Right forelimb (tissue), 1 donor: ENCODE results near the gene IL31.

ENCODE experiments used
- DNase-seq: peaks from one replicate; pipeline ENCODE4 v3.0.0-alpha.2; 2018

Gene IL31

DNA sequence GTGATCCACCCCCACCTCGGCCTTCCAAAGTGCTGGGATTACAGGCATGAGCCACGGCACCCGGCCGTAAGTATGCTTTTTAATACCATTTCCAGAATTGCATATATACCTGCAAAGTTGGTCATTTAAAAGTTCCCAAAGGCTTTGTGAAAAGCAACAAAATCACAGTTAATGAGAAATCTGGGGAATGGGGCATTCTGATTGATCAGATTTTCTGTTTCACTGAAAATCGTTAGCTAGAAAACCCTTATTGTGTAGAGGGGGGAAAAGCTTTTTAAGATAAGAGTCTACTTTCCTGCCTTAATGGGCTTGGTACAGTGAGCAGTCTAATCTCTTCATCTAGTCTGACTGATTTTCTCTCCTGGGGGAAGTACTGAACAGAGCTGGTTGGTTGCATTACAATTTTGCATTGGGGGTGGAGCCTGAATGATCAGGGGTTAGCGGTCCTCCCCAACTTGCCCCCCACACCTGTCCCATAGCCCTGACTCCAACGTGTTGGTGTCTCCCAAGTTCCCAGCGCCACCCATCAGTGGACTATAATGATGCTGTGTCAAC lies 23.8 kb downstream of the IL31 start:
- DNase-seq = no peak

DNA sequence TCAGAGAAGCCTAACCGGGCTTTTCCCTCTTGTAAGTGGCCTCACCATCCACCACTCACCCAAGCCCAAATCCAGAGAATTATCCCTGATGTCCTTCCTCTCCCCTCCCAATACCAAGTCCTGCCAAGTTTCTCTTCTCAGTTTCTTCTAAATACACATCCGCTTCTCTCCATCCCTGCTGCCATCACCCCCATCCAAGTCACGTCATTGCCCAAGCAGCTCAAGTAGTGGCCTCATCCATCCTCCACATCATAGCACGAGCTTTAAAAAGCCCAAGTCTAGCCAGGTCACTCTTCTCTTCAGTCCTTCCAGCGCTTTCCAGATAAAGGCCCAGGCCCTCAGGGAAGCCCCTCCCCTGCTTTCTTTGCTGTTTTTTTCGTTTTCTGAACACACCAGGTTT lies 25.4 kb downstream of the IL31 start:
- DNase-seq = no peak

DNA sequence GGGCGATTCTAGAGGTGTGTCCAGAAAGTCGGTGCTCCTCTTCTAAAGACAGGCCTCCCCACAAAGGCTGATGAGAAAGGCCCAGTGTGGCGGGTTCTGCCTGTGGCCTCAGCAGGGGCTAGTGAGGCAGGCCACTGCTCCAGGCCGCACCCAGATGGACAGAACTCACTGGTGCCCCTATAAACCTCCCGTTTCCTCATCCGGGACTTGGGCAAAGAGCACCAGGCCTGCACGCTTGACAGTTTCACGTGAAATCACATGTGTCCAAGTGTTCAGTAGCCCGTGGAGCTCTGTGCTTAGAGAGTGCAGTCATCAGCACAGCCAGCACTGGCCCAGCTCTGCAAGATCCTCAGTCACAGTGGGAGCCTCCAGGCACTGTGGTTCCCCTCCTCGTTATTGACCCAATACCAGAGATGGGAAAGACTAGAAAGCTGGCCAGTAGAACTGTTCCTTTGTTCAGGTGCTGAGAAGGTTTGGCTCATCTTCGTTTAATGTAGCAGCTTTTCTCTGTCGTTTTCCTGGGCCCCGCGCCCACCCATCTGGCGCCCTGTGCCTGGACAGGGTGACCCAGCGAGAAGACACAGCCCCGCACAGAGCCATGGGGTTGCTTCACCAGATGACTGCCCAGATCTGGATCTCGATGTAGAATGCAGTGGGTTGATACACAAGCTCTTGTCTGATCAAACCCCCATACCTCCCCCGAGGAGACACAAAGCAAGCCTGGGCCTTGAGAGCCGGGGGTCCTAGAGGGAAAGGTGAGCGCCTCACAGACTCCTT lies 26.3 kb downstream of the IL31 start:
- no peak for DNase-seq

DNA sequence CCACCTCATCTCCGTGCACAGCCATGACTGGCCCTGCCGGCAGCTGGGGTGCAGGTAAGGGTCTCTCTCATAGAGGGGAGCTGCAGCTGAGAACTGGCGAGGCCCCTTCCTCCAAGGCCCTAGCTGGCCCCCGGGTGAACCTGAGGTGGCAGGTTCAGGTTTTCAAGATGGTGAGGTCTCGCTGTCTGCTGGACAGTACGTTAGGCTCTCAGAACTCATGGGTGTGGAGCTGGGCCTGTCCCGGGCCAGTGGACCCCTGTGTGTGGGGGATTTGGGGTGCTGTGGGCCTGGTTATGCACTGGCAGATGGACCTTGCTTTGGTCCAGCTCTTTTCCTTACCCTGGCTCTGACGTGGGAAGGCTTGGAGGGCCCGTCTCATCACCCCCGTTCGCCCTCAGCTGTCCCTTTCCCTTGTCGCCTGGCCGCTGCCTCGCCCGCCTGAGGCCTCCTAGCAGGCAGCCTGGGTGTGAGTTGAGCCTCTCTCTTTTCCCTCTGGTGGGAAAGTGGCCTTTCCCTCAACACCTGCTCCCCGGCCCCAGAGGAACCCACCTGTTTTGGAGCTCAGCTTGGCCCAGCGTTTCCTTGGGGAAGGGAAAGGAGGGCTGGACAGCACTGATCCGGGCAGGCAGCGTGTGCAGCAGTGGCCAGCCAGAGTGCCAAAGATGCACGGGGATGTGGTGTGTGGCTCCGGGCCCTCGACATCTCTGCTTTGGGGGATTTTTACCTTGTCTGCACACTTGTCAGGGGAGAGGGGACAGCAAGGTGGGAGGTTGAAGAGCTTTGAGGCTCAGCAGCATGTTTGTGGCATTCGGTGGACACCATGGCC lies 28.3 kb downstream of the IL31 start:
- DNase-seq = no peak

DNA sequence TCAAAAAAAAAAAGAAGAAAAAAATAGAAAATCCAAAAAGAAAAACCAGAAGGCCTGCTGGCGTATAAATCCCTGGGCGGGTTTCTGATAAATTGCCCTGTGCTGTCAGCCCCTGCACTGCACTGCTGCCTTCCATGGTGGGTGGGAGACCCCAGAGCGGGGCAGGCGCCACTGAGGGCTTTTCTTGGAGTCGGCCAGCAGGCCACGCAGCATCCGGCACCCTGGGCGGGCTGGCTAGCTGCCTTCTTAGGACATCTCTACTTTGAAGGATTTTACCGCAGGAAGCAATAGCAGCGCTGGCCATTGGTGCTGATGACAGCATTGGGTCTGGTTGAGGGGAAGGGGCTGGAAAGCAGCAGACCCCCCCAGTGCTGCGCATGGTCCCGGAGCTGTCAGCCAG lies 29.1 kb downstream of the IL31 start:
- DNase-seq = no peak

DNA sequence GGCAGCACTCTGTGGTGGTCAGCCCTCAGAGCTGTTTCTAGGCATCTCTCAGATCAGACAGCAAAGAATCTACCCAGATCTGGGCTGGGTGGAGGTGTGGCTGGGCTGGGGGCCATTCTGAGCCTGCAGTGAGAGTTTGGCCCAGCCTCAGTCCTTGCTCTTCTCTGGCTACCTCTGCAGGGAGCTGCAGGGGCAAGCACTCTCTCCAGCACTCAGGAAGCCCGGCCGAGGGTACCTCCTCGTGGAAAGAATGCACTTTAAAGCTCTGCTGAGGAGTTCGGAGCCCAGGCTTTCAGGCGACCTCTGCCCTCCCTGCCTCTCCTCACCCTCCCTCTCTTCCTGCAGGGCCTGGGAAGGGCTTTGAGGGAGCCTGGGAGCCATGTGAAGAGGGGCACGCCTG lies 31.2 kb downstream of the IL31 start:
- DNase-seq = no peak

DNA sequence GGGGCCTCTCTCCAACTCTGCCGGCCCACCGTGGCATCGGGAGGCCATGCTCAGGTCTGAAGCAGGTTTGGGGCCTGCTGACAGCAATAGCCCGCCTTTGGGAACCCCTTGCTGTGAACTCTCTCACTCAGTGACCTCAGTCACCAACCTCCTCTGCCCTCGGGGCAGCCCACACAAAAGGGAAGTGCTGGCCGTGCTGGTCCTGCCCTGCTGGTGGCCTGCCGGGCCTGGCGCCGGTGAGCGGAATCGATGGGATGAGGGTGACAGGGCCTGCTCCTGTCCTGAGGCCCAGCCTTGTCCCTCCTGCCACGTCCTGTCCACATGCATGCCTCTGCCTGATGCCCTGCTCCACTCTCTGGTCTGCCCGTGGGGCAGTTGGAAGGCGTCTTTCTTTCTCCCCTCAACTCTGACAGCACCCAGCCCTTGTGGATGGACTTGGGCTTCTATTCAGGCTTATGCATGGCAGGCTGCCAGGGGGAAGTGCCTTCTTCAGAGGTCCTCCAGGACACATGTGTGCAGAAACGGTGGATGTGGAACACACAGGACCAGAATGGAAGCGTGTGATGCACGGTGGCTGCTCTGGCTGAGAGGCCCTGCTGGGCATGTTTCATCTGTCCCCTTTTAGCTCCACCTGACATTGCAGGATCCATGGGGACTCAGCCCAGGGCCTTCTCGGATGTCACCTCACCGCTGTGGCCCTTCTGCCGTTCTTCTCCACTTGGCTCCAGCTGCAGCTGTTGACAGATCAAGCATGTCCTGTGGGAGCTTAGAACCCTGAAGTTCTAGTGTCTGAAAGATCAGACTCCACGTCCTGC lies 31.9 kb downstream of the IL31 start:
- DNase-seq = no peak

DNA sequence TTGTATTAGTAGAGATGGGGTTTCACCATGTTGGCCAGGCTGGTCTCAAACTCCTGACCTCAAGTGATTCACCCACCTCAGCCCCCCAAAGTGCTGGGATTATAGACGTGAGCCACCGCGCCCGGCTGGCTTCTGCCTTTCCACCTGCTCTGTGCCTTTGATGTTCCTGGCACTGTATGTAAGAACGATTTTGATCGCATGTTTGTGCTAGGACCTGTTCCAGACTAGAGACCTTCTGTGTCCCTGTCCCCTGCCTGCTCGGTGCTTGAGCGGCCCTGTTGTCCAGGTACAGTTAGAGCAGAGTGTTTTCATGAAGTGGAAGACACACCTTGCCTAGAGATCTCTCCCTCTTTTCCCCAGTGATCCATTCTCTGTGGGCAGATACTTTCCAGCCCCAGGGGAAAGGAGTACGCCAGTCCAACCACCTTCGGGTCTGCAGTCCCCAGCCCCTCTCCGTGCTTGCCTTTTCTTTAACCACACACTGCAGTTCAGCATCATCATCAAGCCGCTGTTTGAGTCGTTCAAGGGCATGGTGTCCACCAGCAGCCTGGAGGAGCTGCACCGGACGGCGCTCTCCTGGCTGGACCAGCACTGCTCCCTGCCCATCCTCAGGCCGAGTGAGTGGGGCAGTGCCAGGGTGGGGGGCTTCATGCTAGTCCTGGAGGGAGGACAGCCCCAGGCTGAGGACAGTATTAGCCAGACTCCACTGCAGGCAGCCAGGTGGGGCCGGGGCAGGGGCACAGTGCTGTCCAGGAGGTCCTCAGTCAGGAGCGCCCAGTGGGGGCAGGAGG lies 33.4 kb downstream of the IL31 start:
- DNase-seq = no peak

DNA sequence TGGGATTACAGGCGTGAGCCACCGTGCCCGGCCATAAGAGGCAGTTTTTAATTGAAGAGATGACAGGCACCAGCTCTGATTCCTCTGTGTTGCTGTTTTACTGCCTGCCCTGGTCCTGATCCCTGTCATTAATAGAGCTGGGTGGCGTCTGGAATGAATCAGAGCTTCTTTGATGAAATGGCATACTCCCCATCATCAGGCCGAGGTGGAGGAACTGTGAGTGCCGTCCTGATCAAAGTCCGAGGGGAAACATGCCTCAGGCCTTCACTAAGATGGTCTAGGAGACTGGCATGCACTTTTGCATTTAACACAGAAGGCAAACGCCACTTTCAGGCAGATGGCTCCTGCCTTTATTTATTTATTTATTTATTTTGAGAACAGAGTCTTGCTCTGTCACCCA lies 34.1 kb downstream of the IL31 start:
- no peak for DNase-seq

DNA sequence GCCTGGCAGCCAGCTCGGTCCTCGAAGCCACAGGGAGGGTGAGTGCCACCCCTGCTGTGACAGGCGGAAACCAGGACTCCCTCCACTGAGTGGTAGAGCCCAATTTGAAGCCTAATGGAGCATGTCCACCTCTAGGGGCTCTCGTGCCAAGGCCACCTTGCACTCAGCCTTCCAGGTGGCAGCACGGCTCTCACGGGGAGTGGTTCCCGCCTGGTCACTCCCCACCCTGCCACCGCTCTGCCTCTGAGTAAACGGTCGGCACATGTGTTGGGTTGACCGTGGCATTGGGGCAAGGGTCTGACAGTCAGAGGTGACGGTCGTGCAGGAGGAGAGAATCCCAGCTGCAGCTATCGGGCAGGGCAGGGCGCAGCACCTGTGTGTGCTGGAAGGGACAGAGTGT lies 34.8 kb downstream of the IL31 start:
- no peak for DNase-seq

DNA sequence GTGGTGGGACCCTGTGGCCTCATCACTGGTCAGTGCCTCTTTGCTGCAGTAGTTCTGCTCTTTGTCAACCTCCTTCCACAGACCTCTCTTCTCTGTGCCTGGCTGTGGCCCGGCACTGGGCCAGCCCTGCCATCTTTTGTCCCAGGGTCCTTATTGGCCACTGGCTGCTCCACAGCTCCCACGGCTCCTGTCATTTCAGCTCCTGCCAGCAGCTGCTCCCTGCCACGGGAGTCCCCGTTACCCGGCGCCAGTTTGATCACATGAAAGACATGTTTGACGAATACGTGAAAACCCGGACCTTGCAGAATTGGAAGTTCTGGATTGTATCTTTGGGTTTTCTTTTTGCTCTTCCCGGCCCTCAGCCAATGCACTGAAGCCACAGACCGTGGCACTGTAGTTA lies 35.4 kb downstream of the IL31 start:
- no peak for DNase-seq

DNA sequence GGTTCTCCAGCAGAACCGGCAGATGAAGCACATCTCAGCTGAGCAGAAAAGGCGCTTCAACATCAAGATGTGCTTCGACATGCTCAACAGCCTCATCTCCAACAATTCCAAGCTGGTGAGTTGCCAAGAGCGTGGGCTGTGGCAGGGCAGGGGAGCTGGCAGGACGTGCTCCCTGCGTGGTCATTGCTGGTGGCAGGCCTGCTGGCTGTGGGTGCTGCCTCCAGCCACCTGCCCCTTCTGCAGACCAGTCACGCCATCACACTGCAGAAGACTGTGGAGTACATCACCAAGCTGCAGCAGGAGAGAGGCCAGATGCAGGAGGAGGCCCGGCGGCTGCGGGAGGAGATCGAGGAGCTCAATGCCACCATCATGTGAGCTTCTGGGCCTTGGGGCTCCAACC lies 35.8 kb downstream of the IL31 start:
- DNase-seq = no peak

DNA sequence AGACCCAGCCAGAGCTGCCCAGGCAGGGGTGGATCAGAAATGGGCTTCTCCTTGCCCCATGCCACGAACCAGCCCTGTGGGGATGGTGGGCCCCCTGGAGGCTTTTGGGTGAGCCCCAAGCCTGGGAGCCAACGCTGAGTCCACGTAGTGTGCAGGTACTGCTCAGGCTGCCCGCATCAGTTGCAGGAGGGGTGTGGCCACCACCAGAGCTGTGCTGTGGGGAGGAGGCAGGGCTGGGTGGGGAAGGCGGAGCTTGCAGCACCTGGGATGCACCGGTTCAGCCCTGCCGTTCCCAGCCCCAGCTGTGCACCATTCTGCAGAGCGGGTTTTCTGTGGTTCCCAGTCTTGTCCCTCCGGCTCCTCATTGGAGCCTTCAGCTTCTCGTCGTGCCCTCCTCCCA lies 36.3 kb downstream of the IL31 start:
- no peak for DNase-seq

DNA sequence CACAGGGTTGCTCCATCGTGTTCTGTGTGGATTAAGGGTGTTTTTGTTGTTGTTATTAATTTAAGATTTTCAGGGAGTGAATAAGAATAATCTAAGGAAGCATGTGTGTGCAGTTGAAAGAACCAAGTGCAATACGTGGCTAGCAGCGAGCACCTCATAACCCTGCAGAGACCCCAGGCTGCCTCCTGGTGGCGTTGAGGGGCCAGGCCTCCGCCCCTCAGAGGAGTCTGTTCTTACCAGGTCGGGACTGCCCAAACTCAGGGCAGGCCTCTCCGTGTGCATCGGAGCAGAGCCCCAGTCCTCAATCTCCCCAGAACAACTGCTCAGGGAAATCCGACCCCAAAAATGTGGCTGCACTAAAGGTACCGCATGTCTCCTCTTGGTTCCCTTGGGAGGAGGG lies 36.8 kb downstream of the IL31 start:
- no peak for DNase-seq

DNA sequence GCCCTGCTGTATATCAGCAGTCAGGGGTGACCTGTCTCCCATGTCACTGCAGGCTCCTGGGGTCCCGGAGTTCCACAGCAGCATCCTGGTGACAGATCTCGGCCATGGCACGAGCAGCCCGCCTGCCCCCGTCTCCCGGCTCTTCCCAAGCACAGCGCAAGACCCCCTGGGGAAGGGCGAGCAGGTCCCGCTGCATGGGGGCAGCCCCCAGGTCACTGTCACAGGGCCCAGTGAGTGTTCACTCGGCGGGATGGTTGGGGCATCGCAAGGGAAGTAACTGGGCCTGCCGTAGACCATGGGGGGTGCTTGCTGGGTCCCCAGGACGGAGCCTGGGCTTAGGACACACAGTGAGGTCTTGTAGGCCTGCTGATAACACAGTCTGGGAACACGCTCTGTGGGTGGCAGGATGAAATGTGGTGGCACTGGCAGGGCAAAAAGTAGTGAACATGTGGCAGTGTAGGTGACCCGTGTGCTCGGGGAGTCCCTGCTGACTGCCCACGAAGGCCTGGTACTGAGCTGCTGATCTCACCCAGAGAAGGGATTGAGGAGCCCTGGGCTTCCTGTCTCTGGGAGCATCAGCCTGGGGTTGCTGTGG lies 38.5 kb downstream of the IL31 start:
- no peak for DNase-seq

DNA sequence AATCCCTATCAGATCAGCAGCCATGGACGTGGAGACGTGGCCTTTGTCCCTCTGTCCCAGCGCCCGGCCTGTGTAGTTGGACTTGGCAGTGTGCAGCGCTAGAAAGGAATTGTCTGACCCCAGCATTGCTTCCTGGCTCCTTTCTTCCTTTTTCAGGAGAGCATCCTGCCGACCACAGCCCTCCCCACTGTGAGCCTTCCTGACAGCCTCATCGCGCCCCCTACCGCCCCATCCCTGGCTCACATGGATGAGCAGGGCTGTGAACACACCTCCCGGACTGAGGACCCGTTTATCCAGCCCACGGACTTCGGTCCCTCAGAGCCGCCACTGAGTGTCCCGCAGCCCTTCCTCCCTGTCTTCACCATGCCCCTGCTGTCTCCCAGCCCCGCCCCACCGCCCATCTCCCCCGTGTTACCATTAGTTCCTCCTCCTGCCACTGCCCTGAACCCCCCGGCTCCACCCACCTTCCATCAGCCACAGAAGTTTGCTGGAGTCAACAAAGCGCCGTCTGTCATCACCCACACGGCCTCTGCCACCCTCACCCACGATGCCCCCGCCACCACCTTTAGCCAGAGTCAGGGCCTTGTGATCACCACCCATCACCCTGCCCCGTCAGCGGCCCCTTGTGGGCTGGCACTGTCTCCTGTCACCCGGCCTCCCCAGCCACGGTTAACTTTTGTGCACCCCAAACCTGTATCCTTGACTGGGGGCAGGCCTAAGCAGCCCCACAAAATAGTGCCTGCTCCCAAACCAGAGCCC lies 40.6 kb downstream of the IL31 start:
- DNase-seq = no peak

DNA sequence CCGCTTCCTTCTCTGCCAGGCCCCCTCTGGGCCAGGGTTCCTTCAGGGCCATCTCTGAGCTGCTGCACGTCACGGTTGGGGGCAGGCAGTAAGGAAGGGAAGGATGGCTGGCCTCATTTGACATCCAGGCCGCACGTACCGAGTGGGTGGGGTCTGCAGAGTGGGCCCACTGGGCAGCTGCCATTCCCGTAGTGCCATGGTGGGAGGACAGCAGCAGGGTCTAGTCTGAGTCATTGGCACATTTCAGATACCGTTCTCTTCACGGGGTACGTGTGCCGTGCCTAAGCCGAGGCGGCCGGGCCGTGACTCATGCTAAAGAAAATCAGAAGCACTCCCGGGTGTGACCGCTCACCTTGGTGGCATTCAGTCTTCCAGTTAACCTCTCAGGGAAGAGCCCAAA lies 43.9 kb downstream of the IL31 start:
- no peak for DNase-seq

DNA sequence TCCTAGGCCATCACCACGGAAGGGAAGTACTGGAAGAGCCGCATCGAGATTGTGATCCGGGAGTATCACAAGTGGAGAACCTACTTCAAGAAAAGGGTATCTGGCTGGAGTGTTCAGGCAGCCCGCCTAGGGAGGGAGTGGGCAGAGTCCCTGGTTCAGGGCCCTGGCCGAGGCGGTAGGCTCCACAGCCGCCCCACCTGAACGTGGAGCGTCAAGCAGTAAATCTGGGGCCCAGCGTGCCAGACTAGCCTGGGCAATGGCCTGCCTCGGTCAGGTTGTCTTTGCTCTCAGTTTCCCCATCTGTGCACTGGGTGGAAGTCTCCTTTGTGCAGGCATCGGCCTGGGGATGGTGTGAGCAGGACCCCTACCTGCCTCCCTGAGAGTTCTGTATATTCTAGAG lies 44.9 kb downstream of the IL31 start:
- DNase-seq = no peak

DNA sequence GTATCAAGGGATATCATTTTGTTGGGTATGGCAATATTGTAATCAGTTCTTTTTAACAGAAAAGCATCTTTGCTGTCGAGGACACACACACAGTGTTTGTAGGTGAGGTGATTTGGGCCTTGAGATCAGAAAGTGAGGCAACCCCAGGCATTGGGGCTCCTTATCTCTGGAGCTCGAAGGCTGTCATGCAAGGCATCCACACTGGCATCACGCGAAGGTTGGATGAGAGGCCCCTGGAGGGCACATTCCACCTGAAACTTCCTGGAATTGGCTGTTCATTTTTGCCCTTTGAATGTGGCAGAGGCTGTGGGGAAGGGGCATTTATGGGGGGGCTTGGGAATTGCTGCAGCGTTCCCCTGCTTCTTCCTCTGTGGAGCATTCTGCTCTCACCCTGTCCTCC lies 45.5 kb downstream of the IL31 start:
- no peak for DNase-seq

DNA sequence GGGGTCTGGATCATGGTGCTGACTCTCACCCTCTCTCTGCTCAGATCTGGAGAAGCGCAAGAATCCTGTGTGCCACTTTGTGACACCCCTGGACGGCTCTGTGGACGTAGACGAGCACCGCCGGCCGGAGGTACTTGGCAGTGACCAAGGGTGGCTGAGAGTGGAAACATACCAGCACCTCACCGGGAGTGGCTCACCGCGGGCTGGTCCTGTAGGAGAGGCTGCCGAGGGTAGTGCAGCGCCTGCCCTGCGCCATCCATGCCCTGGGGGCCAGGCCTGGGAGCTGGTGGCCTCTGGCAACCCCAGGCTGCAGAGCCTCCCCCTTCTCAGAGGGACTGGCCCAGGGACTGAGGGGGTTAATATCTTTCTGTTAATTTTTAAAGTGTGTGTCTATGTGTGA lies 46.2 kb downstream of the IL31 start:
- no peak for DNase-seq
